ENCODE measurements around the gene UQCC3. TPM values are rescaled to one million over a fixed set of nuclear protein-coding genes. Genes with fewer than 3 reads are reported as not detected.

The UQCC3 gene
- total and polyA plus RNA-seq, 2 of the 13 experiments (the other 11 are each of a cell fraction or from before 2014, with no cell fraction given) = 7.7 to 16.0 TPM

DNA sequence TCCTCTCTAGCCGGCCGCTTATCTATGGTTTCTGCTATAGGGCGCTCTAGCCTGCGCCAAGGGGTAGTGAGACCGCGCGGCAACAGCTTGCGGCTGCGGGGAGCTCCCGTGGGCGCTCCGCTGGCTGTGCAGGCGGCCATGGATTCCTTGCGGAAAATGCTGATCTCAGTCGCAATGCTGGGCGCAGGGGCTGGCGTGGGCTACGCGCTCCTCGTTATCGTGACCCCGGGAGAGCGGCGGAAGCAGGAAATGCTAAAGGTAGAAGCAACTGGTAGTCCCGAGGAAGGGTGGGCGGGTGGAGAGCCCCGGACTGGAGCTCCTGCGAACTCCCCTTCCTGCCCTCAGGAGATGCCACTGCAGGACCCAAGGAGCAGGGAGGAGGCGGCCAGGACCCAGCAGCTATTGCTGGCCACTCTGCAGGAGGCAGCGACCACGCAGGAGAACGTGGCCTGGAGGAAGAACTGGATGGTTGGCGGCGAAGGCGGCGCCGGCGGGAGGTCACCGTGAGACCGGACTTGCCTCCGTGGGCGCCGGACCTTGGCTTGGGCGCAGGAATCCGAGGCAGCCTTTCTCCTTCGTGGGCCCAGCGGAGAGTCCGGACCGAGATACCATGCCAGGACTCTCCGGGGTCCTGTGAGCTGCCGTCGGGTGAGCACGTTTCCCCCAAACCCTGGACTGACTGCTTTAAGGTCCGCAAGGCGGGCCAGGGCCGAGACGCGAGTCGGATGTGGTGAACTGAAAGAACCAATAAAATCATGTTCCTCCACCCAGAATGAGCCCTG, at the start of gene UQCC3, which contains the start of gene LBHD1 (continued):
- TF ChIP-seq, protein P1, sequence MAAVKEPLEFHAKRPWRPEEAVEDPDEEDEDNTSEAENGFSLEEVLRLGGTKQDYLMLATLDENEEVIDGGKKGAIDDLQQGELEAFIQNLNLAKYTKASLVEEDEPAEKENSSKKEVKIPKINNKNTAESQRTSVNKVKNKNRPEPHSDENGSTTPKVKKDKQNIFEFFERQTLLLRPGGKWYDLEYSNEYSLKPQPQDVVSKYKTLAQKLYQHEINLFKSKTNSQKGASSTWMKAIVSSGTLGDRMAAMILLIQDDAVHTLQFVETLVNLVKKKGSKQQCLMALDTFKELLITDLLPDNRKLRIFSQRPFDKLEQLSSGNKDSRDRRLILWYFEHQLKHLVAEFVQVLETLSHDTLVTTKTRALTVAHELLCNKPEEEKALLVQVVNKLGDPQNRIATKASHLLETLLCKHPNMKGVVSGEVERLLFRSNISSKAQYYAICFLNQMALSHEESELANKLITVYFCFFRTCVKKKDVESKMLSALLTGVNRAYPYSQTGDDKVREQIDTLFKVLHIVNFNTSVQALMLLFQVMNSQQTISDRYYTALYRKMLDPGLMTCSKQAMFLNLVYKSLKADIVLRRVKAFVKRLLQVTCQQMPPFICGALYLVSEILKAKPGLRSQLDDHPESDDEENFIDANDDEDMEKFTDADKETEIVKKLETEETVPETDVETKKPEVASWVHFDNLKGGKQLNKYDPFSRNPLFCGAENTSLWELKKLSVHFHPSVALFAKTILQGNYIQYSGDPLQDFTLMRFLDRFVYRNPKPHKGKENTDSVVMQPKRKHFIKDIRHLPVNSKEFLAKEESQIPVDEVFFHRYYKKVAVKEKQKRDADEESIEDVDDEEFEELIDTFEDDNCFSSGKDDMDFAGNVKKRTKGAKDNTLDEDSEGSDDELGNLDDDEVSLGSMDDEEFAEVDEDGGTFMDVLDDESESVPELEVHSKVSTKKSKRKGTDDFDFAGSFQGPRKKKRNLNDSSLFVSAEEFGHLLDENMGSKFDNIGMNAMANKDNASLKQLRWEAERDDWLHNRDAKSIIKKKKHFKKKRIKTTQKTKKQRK (IDR thresholded peaks at IDR 0.05; ENCODE audit: low read length) = no peak
- TF ChIP-seq, protein P2, sequence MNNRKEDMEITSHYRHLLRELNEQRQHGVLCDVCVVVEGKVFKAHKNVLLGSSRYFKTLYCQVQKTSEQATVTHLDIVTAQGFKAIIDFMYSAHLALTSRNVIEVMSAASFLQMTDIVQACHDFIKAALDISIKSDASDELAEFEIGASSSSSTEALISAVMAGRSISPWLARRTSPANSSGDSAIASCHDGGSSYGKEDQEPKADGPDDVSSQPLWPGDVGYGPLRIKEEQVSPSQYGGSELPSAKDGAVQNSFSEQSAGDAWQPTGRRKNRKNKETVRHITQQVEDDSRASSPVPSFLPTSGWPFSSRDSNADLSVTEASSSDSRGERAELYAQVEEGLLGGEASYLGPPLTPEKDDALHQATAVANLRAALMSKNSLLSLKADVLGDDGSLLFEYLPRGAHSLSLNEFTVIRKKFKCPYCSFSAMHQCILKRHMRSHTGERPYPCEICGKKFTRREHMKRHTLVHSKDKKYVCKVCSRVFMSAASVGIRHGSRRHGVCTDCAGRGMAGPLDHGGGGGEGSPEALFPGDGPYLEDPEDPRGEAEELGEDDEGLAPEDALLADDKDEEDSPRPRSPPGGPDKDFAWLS (CRISPR knock-in tag; IDR thresholded peaks at IDR 0.05; ENCODE audit: borderline replicate concordance) = no peak
- TF ChIP-seq POLR2AphosphoS5 (IDR thresholded peaks at IDR 0.05; ENCODE audit: low read depth, low read length) (peak; percentile 91), GTF3A (CRISPR knock-in tag; conservative IDR thresholded peaks at IDR 0.05) (no peak), SMAD1 (CRISPR knock-in tag; IDR thresholded peaks at IDR 0.05; ENCODE audit: borderline replicate concordance, low read depth) (peak; percentile 67; the same call in 1 of the 2 replicates), SNAI1 (CRISPR knock-in tag; IDR thresholded peaks at IDR 0.05; ENCODE audit: borderline replicate concordance) (0 out of 2 replicates have a peak, but pooled peaks have one; percentile 6), ZNF749 (CRISPR knock-in tag; IDR thresholded peaks at IDR 0.05; ENCODE audit: borderline replicate concordance) (no peak; the same call in 1 of the 2 replicates), U2AF1 (optimal IDR thresholded peaks at IDR 0.05; ENCODE audit: low read depth, low read length) (peak; percentile 93), HNRNPLL (IDR thresholded peaks at IDR 0.05; ENCODE audit: low read depth, low read length, poor library complexity, severe bottlenecking) (peak; percentile 100), TBX3 (IDR thresholded peaks at IDR 0.05; ENCODE audit: borderline replicate concordance) (no peak), HDAC6 (IDR thresholded peaks at IDR 0.05; ENCODE audit: low read depth, low read length) (no peak), REPIN1 (CRISPR knock-in tag; IDR thresholded peaks at IDR 0.05; ENCODE audit: borderline replicate concordance, low read depth) (no peak), KDM4B (CRISPR knock-in tag; IDR thresholded peaks at IDR 0.05) (no peak), DR1 (CRISPR knock-in tag; IDR thresholded peaks at IDR 0.05) (peak; percentile 70), MEF2D (CRISPR knock-in tag; IDR thresholded peaks at IDR 0.05) (no peak)
- TF ChIP-seq, protein P3, sequence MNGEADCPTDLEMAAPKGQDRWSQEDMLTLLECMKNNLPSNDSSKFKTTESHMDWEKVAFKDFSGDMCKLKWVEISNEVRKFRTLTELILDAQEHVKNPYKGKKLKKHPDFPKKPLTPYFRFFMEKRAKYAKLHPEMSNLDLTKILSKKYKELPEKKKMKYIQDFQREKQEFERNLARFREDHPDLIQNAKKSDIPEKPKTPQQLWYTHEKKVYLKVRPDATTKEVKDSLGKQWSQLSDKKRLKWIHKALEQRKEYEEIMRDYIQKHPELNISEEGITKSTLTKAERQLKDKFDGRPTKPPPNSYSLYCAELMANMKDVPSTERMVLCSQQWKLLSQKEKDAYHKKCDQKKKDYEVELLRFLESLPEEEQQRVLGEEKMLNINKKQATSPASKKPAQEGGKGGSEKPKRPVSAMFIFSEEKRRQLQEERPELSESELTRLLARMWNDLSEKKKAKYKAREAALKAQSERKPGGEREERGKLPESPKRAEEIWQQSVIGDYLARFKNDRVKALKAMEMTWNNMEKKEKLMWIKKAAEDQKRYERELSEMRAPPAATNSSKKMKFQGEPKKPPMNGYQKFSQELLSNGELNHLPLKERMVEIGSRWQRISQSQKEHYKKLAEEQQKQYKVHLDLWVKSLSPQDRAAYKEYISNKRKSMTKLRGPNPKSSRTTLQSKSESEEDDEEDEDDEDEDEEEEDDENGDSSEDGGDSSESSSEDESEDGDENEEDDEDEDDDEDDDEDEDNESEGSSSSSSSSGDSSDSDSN (CRISPR knock-in tag; IDR thresholded peaks at IDR 0.05) = peak; percentile 94
- TF ChIP-seq, protein P4, sequence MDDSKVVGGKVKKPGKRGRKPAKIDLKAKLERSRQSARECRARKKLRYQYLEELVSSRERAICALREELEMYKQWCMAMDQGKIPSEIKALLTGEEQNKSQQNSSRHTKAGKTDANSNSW (CRISPR knock-in tag; IDR thresholded peaks at IDR 0.05; ENCODE audit: borderline replicate concordance) = no peak
- TF ChIP-seq, protein P5, sequence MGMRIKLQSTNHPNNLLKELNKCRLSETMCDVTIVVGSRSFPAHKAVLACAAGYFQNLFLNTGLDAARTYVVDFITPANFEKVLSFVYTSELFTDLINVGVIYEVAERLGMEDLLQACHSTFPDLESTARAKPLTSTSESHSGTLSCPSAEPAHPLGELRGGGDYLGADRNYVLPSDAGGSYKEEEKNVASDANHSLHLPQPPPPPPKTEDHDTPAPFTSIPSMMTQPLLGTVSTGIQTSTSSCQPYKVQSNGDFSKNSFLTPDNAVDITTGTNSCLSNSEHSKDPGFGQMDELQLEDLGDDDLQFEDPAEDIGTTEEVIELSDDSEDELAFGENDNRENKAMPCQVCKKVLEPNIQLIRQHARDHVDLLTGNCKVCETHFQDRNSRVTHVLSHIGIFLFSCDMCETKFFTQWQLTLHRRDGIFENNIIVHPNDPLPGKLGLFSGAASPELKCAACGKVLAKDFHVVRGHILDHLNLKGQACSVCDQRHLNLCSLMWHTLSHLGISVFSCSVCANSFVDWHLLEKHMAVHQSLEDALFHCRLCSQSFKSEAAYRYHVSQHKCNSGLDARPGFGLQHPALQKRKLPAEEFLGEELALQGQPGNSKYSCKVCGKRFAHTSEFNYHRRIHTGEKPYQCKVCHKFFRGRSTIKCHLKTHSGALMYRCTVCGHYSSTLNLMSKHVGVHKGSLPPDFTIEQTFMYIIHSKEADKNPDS (CRISPR knock-in tag; IDR thresholded peaks at IDR 0.05) = no peak
